ENCODE data around the gene STAB2.

DNA sequence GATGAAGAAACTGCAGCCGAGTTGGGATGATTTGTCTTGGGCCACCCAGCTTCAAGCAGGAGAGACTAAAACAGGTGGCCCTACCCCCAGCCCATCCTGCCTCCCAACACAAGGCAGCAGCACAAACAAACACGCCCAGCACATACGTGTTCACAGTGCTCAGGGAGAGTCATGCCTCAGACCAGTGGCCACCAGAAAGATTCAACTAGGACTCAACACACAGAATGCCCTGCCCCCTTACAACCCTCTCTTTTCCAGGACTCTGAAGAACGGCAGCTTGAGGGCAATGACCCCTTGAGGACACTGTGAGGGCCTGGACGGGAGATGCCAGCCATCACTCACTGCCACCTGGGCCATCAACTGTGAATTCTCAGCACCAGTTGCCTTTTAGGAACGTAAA lies 179.0 kb downstream of the STAB2 start:
- TF ChIP-seq, protein P1, sequence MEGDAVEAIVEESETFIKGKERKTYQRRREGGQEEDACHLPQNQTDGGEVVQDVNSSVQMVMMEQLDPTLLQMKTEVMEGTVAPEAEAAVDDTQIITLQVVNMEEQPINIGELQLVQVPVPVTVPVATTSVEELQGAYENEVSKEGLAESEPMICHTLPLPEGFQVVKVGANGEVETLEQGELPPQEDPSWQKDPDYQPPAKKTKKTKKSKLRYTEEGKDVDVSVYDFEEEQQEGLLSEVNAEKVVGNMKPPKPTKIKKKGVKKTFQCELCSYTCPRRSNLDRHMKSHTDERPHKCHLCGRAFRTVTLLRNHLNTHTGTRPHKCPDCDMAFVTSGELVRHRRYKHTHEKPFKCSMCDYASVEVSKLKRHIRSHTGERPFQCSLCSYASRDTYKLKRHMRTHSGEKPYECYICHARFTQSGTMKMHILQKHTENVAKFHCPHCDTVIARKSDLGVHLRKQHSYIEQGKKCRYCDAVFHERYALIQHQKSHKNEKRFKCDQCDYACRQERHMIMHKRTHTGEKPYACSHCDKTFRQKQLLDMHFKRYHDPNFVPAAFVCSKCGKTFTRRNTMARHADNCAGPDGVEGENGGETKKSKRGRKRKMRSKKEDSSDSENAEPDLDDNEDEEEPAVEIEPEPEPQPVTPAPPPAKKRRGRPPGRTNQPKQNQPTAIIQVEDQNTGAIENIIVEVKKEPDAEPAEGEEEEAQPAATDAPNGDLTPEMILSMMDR (IDR thresholded peaks at IDR 0.05) = no peak
- TF ChIP-seq POLR2A (IDR thresholded peaks at IDR 0.05) = no peak

Data from lower leg skin (tissue), 3 donors.